HepG2 (cell line): Measurements from ENCODE around the gene MAT2A. TPM values are rescaled to one million over a fixed set of nuclear protein-coding genes. Genes with fewer than 3 reads are reported as not detected.

ENCODE experiments used
- DNMT1 ChIP-seq: sonication (generic); formaldehyde crosslinking; IDR thresholded peaks from 2 replicates; pipeline ENCODE4 v1.5.1; 2020; ENCODE audit warnings: mild to moderate bottlenecking, missing genetic modification reagents
- HBP1 ChIP-seq: IDR thresholded peaks from 2 replicates; pipeline ENCODE4 v1.6.1; 2016; ENCODE audit warnings: low read depth, control low read depth
- HMG20A ChIP-seq: IDR thresholded peaks from 2 replicates; pipeline ENCODE4 v1.6.1; 2016; ENCODE audit warnings: borderline replicate concordance
- IKZF4 ChIP-seq: sonication (generic); formaldehyde crosslinking; IDR thresholded peaks from 2 replicates; pipeline ENCODE4 v1.5.1; 2020; ENCODE audit warnings: borderline replicate concordance, mild to moderate bottlenecking, low read depth, missing genetic modification reagents; ENCODE audit errors: not compliant biosample characterization
- JUN ChIP-seq: sonication (generic); formaldehyde crosslinking; IDR thresholded peaks from 2 replicates; pipeline ENCODE4 v1.4.0; 2020; ENCODE audit warnings: mild to moderate bottlenecking, missing genetic modification reagents
- NR2F1 ChIP-seq, 2 experiments: fragments of 450-650 bp in 1 of 2; formaldehyde crosslinking in 1 of 2; IDR thresholded peaks; 2 replicates each; pipeline versions ENCODE4 v1.5.0 to v1.6.1; 2016 to 2020; ENCODE audit warnings: mild to moderate bottlenecking in 1 of 2, missing compliant biosample characterization in 1 of 2, missing genetic modification reagents in 1 of 2, moderate library complexity in 1 of 2
- PPARG ChIP-seq: conservative IDR thresholded peaks from 2 replicates; pipeline ENCODE4 v1.6.1; 2016; ENCODE audit warnings: missing biosample characterization, missing genetic modification reagents
- RFX3 ChIP-seq: IDR thresholded peaks from 2 replicates; pipeline ENCODE4 v1.6.1; 2016; ENCODE audit warnings: missing biosample characterization, missing genetic modification reagents
- SNAPC2 ChIP-seq: sonication (generic); formaldehyde crosslinking; IDR thresholded peaks from 2 replicates; pipeline ENCODE4 v1.8.1; 2022; ENCODE audit warnings: mild to moderate bottlenecking, missing genetic modification reagents
- ZBED4 ChIP-seq: sonication (generic); formaldehyde crosslinking; IDR thresholded peaks from 2 replicates; pipeline ENCODE4 v1.4.0; 2020; ENCODE audit warnings: missing genetic modification reagents, borderline replicate concordance
- ZBTB26 ChIP-seq: IDR thresholded peaks from 2 replicates; pipeline ENCODE4 v1.6.1; 2016; ENCODE audit warnings: missing compliant biosample characterization, missing genetic modification reagents, borderline replicate concordance
- polyA plus RNA-seq, 8 experiments: library from polyadenylated mRNA; depleted of rRNA in 3 of 8; stranded (reverse) in 7 of 8; unstranded in 1 of 8; fragments of >200 nt; fragmentation: Illumina TruSeq in 4 of 8; extraction: Trizol in 4 of 8; gene quantifications; 2 replicates each; pipeline versions ENCODE4 v1.2.1 to v1.2.3, GENCODE V29; 2011 to 2016; ENCODE audit warnings: low read depth in 4 of 8, missing spikeins in 1 of 8, mixed read lengths in 1 of 8; ENCODE audit not compliant: insufficient read depth in 1 of 8
- total RNA-seq, 5 experiments: library from RNA; depleted of rRNA; stranded (reverse); fragments of >200 nt; fragmentation: Illumina TruSeq; extraction: Trizol; gene quantifications; 2 replicates each; pipeline ENCODE4 v1.2.3, GENCODE V29; 2016; ENCODE audit warnings: low read depth in 1 of 5
- TF ChIP-seq, protein P1 (sequence below): sonication (generic); formaldehyde crosslinking; IDR thresholded peaks from 2 replicates; pipeline ENCODE4 v1.5.0; 2020; ENCODE audit warnings: missing genetic modification reagents

Gene MAT2A
- total and polyA plus RNA-seq, 2 of the 13 experiments (the other 11 are each of a cell fraction or from before 2014, with no cell fraction given), result 155 to 331 TPM

GRCh38 chr2:85551698-85552678 lies 13.0 kb downstream of the MAT2A start (continued):
- TF ChIP-seq ZBED4 (peak; percentile 72; the same call in 1 of the 2 replicates), DNMT1 (no peak), ZBTB26 (no peak), HMG20A (no peak), IKZF4 (no peak), PPARG (CRISPR knock-in tag) (peak; percentile 54; the same call in 1 of the 2 replicates), RFX3 (CRISPR knock-in tag) (no peak), SNAPC2 (CRISPR knock-in tag) (0 out of 2 replicates have a peak, but pooled peaks have one; percentile 39), HBP1 (CRISPR knock-in tag) (0 out of 2 replicates have a peak, but pooled peaks have one; percentile 51), NR2F1 (CRISPR knock-in tag; IDR thresholded peaks at IDR 0.05) (no peak), JUN (no peak)
- TF ChIP-seq, protein P1, sequence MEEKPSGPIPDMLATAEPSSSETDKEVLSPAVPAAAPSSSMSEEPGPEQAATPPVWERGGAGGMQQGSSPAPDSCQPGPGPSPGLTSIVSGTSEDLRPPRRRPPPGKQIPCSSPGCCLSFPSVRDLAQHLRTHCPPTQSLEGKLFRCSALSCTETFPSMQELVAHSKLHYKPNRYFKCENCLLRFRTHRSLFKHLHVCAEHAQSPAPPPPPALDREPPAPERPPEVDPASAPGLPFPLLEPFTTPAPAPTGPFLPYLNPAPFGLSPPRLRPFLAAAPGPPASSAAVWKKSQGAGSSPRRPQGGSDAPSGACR (CRISPR knock-in tag), result no peak
